A549 (cell line): ENCODE data around the gene KRABD2.

Source experiments
- ATAC-seq, 2 experiments: fragments of 200-7000 bp in 1 of 2; fragments of >200 bp in 1 of 2; cut with Nextera tagmentation in 1 of 2; cut with Tn5 transposase in 1 of 2; 3 replicates each; pipeline versions ENCODE4 v1.8.0 to v1.9.1; 2018 to 2020; ENCODE audit warnings: mild to moderate bottlenecking in 1 of 2, moderate library complexity in 1 of 2
- CTCF ChIA-PET: fragments of 300-600 bp; sonication (Branson Sonifier 250); formaldehyde crosslinking; extraction: SDS; loops from one replicate; lab custom pipeline; 2021; ENCODE audit warnings: antibody characterized with exemption, inconsistent platforms; lab: Yijun Ruan, JAX
- POLR2A ChIA-PET: fragments of 350-600 bp; formaldehyde crosslinking; extraction: SDS; loops from one replicate; lab custom pipeline; 2021; ENCODE audit warnings: antibody characterized with exemption, inconsistent platforms; lab: Yijun Ruan, JAX
- DNase-seq, 2 experiments: peaks; one replicate each; pipeline versions ENCODE4 v3.0.0 to v3.0.0-alpha.2; 2011 to 2016; ENCODE audit warnings: low read depth in 1 of 2, low spot score in 1 of 2
- FAIRE-seq: peaks from 2 replicates; lab custom pipeline; 2011; peaks lifted over from hg19 to GRCh38; lab: Jason Lieb, UNC
- H3K27ac ChIP-seq, 2 experiments: fragments of >200 bp; sonication (Bioruptor Twin); formaldehyde crosslinking; 3 replicates each; pipeline ENCODE4 v1.5.1; 2016 to 2017
- H3K4me1 ChIP-seq: fragments of >200 bp; sonication (Bioruptor Twin); formaldehyde crosslinking; 3 replicates; pipeline ENCODE4 v1.6.1; 2016
- H3K4me2 ChIP-seq: fragments of >200 bp; sonication (Bioruptor Twin); formaldehyde crosslinking; 3 replicates; pipeline ENCODE4 v1.6.1; 2016
- H3K4me3 ChIP-seq: fragments of >200 bp; sonication (Bioruptor Twin); formaldehyde crosslinking; 3 replicates; pipeline ENCODE4 v1.5.1; 2016
- H3K9me3 ChIP-seq: fragments of >200 bp; sonication (Bioruptor Twin); formaldehyde crosslinking; 3 replicates; pipeline ENCODE4 v1.6.1; 2016
- CBX2 ChIP-seq: fragments of 200-600 bp; sonication (generic); IDR thresholded peaks from 2 replicates; pipeline ENCODE4 v1.6.1; 2016; ENCODE audit warnings: low read depth, mild to moderate bottlenecking, borderline replicate concordance
- CHD4 ChIP-seq: fragments of 200-600 bp; sonication (generic); IDR thresholded peaks from 2 replicates; pipeline ENCODE4 v1.6.1; 2016; ENCODE audit warnings: antibody characterized with exemption, mild to moderate bottlenecking, borderline replicate concordance
- FOSB ChIP-seq: fragments of 250-450 bp; sonication (Bioruptor Pico); IDR thresholded peaks from 2 replicates; pipeline ENCODE4 v1.5.0; 2020; ENCODE audit warnings: mild to moderate bottlenecking, moderate library complexity
- FOXS1 ChIP-seq: fragments of 250-450 bp; sonication (Bioruptor Pico); IDR thresholded peaks from 2 replicates; pipeline ENCODE4 v1.5.0; 2020; ENCODE audit warnings: mild to moderate bottlenecking, moderate library complexity
- GATA3 ChIP-seq: IDR thresholded peaks from 2 replicates; pipeline ENCODE4 v1.6.1; 2012; ENCODE audit warnings: borderline replicate concordance
- HDAC2 ChIP-seq: fragments of 200-600 bp; sonication (generic); IDR thresholded peaks from 2 replicates; pipeline ENCODE4 v1.6.1; 2016
- HEYL ChIP-seq: fragments of 250-450 bp; sonication (Bioruptor Pico); IDR thresholded peaks from 2 replicates; pipeline ENCODE4 v1.8.0; 2021; ENCODE audit warnings: mild to moderate bottlenecking, moderate library complexity
- HOXB13 ChIP-seq: fragments of 250-450 bp; sonication (Bioruptor Pico); IDR thresholded peaks from 2 replicates; pipeline ENCODE4 v1.5.0; 2020; ENCODE audit warnings: low read depth, mild to moderate bottlenecking, moderate library complexity
- MAFK ChIP-seq: fragments of 450-650 bp; IDR thresholded peaks from 2 replicates; pipeline ENCODE4 v1.6.1; 2014; ENCODE audit not compliant: partially characterized antibody
- MYC ChIP-seq: IDR thresholded peaks from 2 replicates; pipeline ENCODE4 v1.6.1; 2012; ENCODE audit warnings: mild to moderate bottlenecking, inconsistent platforms, low read length, improper control_type of control experiment, borderline replicate concordance
- NFE2L2 ChIP-seq: fragments of 150-350 bp; conservative IDR thresholded peaks from 2 replicates; pipeline ENCODE4 v1.6.1; 2014; ENCODE audit warnings: low read length
- NPAS2 ChIP-seq: fragments of 250-450 bp; sonication (Bioruptor Pico); IDR thresholded peaks from 2 replicates; pipeline ENCODE4 v1.8.0; 2022; ENCODE audit warnings: mild to moderate bottlenecking, moderate library complexity, borderline replicate concordance
- ZFP36 ChIP-seq: fragments of 450-650 bp; IDR thresholded peaks from 2 replicates; pipeline ENCODE4 v1.6.1; 2014; ENCODE audit warnings: borderline replicate concordance; ENCODE audit not compliant: partially characterized antibody
- WGBS: methylation state at CpG from one replicate; pipeline ENCODE4 v1.1.6; 2017; ENCODE audit errors: missing lambda C conversion rate; 5-methylcytosine and 5-hydroxymethylcytosine counted together
- TF ChIP-seq, protein P1 (sequence below): fragments of 250-450 bp; sonication (Bioruptor Pico); IDR thresholded peaks from 2 replicates; pipeline ENCODE4 v1.5.0; 2020; ENCODE audit warnings: low read depth, mild to moderate bottlenecking, moderate library complexity
- TF ChIP-seq, protein P2 (sequence below): IDR thresholded peaks from 2 replicates; pipeline ENCODE4 v1.6.1; 2012; ENCODE audit warnings: low read depth, borderline replicate concordance
- TF ChIP-seq, protein P3 (sequence below): fragments of 150-350 bp; IDR thresholded peaks from 2 replicates; pipeline ENCODE4 v1.6.1; 2014; ENCODE audit warnings: low read depth, mild to moderate bottlenecking, low read length
- TF ChIP-seq, protein P4 (sequence below): fragments of >200 bp; sonication (Bioruptor Twin); formaldehyde crosslinking; IDR thresholded peaks from 2 replicates; pipeline ENCODE4 v1.6.1; 2016
- TF ChIP-seq, protein P5 (sequence below): fragments of 200-600 bp; sonication (generic); IDR thresholded peaks from 2 replicates; pipeline ENCODE4 v1.6.1; 2016; ENCODE audit warnings: antibody characterized with exemption, mild to moderate bottlenecking, moderate library complexity
- TF ChIP-seq, protein P6 (sequence below): fragments of 250-450 bp; sonication (Bioruptor Pico); IDR thresholded peaks from 2 replicates; pipeline ENCODE4 v1.5.0; 2021; ENCODE audit warnings: mild to moderate bottlenecking, moderate library complexity, borderline replicate concordance

KRABD2 gene

DNA sequence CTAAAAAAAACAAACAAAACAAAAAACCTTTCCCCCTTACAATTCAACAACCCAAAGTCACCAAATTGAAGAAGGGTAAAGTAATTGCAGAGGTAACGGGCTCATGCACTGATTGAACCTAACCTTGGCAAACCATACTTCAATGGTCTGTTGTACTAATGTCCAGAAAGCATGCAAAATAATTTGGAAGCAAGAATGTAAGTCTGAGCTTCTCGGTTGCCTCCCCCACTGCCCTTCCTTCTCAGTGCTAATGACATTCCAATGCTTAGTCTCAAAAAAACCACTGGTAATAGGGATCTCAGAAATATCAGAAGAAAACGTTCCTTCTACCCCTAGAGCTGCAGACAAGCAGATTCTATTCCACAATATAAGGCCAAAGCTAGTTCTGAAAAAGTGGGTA, 15.8 kb downstream of the KRABD2 start:
- no peak overlapping the region for H3K4me2 ChIP-seq
- POLR2A ChIA-PET: interaction anchor here (1.3 to 1.7 kb wide), 2 partner anchors 16 to 23 kb away, joined by 3 read pairs; no protein-coding TSS in a partner anchor
- H3K4me3 ChIP-seq: no peak overlapping the region
- H3K4me1 ChIP-seq: peaks cover 9% of the 10 kb centered on the region
- TF ChIP-seq CBX2 (no peak), FOSB (CRISPR knock-in tag) (no peak), NFE2L2 (no peak), HDAC2 (no peak), CHD4 (no peak), HOXB13 (CRISPR knock-in tag) (no peak), ZFP36 (no peak), NPAS2 (no peak), MAFK (no peak), MYC (no peak), FOXS1 (CRISPR knock-in tag) (no peak), HEYL (CRISPR knock-in tag) (no peak), GATA3 (no peak)
- TF ChIP-seq, protein P1, sequence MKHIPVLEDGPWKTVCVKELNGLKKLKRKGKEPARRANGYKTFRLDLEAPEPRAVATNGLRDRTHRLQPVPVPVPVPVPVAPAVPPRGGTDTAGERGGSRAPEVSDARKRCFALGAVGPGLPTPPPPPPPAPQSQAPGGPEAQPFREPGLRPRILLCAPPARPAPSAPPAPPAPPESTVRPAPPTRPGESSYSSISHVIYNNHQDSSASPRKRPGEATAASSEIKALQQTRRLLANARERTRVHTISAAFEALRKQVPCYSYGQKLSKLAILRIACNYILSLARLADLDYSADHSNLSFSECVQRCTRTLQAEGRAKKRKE (CRISPR knock-in tag): no peak
- TF ChIP-seq, protein P2, sequence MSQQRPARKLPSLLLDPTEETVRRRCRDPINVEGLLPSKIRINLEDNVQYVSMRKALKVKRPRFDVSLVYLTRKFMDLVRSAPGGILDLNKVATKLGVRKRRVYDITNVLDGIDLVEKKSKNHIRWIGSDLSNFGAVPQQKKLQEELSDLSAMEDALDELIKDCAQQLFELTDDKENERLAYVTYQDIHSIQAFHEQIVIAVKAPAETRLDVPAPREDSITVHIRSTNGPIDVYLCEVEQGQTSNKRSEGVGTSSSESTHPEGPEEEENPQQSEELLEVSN: no peak
- TF ChIP-seq, protein P3, sequence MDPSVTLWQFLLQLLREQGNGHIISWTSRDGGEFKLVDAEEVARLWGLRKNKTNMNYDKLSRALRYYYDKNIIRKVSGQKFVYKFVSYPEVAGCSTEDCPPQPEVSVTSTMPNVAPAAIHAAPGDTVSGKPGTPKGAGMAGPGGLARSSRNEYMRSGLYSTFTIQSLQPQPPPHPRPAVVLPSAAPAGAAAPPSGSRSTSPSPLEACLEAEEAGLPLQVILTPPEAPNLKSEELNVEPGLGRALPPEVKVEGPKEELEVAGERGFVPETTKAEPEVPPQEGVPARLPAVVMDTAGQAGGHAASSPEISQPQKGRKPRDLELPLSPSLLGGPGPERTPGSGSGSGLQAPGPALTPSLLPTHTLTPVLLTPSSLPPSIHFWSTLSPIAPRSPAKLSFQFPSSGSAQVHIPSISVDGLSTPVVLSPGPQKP: no peak
- TF ChIP-seq, protein P4, sequence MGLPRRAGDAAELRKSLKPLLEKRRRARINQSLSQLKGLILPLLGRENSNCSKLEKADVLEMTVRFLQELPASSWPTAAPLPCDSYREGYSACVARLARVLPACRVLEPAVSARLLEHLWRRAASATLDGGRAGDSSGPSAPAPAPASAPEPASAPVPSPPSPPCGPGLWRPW: no peak
- TF ChIP-seq, protein P5, sequence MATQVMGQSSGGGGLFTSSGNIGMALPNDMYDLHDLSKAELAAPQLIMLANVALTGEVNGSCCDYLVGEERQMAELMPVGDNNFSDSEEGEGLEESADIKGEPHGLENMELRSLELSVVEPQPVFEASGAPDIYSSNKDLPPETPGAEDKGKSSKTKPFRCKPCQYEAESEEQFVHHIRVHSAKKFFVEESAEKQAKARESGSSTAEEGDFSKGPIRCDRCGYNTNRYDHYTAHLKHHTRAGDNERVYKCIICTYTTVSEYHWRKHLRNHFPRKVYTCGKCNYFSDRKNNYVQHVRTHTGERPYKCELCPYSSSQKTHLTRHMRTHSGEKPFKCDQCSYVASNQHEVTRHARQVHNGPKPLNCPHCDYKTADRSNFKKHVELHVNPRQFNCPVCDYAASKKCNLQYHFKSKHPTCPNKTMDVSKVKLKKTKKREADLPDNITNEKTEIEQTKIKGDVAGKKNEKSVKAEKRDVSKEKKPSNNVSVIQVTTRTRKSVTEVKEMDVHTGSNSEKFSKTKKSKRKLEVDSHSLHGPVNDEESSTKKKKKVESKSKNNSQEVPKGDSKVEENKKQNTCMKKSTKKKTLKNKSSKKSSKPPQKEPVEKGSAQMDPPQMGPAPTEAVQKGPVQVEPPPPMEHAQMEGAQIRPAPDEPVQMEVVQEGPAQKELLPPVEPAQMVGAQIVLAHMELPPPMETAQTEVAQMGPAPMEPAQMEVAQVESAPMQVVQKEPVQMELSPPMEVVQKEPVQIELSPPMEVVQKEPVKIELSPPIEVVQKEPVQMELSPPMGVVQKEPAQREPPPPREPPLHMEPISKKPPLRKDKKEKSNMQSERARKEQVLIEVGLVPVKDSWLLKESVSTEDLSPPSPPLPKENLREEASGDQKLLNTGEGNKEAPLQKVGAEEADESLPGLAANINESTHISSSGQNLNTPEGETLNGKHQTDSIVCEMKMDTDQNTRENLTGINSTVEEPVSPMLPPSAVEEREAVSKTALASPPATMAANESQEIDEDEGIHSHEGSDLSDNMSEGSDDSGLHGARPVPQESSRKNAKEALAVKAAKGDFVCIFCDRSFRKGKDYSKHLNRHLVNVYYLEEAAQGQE: no peak
- TF ChIP-seq, protein P6, sequence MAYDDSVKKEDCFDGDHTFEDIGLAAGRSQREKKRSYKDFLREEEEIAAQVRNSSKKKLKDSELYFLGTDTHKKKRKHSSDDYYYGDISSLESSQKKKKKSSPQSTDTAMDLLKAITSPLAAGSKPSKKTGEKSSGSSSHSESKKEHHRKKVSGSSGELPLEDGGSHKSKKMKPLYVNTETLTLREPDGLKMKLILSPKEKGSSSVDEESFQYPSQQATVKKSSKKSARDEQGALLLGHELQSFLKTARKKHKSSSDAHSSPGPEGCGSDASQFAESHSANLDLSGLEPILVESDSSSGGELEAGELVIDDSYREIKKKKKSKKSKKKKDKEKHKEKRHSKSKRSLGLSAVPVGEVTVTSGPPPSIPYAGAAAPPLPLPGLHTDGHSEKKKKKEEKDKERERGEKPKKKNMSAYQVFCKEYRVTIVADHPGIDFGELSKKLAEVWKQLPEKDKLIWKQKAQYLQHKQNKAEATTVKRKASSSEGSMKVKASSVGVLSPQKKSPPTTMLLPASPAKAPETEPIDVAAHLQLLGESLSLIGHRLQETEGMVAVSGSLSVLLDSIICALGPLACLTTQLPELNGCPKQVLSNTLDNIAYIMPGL (CRISPR knock-in tag): no peak
- TF ChIP-seq, all 56 proteins: peak for 0
- Histone ChIP-seq H3K27ac (no peak overlapping the region), H3K9me3 (no peaks in the 10 kb centered on the region)
- no peak for FAIRE-seq
- 63% methylated on average over 3 of the region's 3 CpGs for WGBS
- CTCF ChIA-PET: interaction anchor here (0.9 to 1.6 kb wide), 9 partner anchors 10 to 301 kb away, joined by 3 to 5 read pairs (median 3); partner anchors contain the start of gene KRABD2
- no peak for DNase-seq
- no peak for ATAC-seq
